ENCODE results near the gene CHRNG.

The CHRNG gene

GRCh38 chr2:232521959-232522622 lies 17.4 kb upstream of the CHRNG start:
- Histone ChIP-seq H3K4me1 (ENCODE audit: control insufficient read depth, insufficient read depth, low read length) (peaks cover 8% of the 10 kb centered on the region; the same call in 1 of the 2 replicates), H3K27me3 (ENCODE audit: control insufficient read depth, insufficient read depth, low read length) (peaks cover 59% of the 10 kb centered on the region), H3K4me3 (ENCODE audit: low read depth, low read length) (peak overlapping the region; percentile 46; the same call in 1 of the 2 replicates), H3K27ac (ENCODE audit: low read depth, low read length) (no peak overlapping the region), H3K9ac (ENCODE audit: low read depth, low read length) (no peak overlapping the region), H3K36me3 (ENCODE audit: control insufficient read depth, insufficient read depth, low read length) (no peaks in the 10 kb centered on the region), H3K9me3 (ENCODE audit: control insufficient read depth, insufficient read depth, low read length) (no peaks in the 10 kb centered on the region)

DNA sequence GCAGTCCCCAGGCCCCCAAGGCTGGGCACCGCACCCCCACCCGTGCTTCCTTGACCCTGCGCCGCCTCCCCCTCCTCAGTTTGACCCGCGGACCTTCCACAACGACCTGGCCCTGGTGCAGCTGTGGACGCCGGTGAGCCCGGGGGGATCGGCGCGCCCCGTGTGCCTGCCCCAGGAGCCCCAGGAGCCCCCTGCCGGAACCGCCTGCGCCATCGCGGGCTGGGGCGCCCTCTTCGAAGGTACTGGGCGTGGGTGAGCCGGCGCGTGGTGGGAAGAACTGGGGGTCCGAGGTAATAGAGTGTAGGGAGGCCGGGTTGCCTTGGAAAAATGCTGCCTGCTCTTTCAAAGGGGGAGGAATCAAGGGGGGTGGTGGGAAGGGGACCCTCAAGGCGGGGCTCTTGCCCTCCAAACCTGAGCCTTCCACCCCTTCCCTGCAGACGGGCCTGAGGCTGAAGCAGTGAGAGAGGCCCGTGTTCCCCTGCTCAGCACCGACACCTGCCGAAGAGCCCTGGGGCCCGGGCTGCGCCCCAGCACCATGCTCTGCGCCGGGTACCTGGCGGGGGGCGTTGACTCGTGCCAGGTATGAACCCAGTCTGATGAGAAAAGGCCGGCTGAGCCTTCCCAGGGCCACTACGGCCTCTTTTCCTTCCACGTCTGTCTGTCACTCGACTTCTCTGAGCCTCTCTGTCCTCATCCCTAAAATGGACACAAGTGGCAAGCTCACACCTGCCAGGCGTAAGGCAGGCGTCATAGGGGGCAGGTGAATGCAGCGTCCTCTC lies 16.7 kb upstream of the CHRNG start:
- H3K4me1 ChIP-seq (ENCODE audit: control insufficient read depth, insufficient read depth, low read length), result peaks cover 8% of the 10 kb centered on the region; the same call in 1 of the 2 replicates
- no peaks in the 10 kb centered on the region for H3K9me3 ChIP-seq (ENCODE audit: control insufficient read depth, insufficient read depth, low read length)
- H3K4me3 ChIP-seq (ENCODE audit: low read depth, low read length), result peak overlapping the region; percentile 39; the same call in 1 of the 2 replicates
- no peak overlapping the region for H3K9ac ChIP-seq (ENCODE audit: low read depth, low read length)
- H3K27me3 ChIP-seq (ENCODE audit: control insufficient read depth, insufficient read depth, low read length), result peaks cover 62% of the 10 kb centered on the region
- H3K36me3 ChIP-seq (ENCODE audit: control insufficient read depth, insufficient read depth, low read length), result no peaks in the 10 kb centered on the region
- no peak overlapping the region for H3K27ac ChIP-seq (ENCODE audit: low read depth, low read length)

DNA sequence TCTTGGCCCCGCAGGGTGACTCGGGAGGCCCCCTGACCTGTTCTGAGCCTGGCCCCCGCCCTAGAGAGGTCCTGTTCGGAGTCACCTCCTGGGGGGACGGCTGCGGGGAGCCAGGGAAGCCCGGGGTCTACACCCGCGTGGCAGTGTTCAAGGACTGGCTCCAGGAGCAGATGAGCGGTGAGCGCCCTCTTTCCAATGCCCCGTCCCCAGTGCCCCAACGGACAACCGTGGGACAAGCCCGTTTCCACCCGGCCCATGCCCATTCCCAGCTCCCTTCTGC lies 16.1 kb upstream of the CHRNG start:
- no peaks in the 10 kb centered on the region for H3K36me3 ChIP-seq (ENCODE audit: control insufficient read depth, insufficient read depth, low read length)
- H3K9me3 ChIP-seq (ENCODE audit: control insufficient read depth, insufficient read depth, low read length), result no peaks in the 10 kb centered on the region
- no peak overlapping the region for H3K9ac ChIP-seq (ENCODE audit: low read depth, low read length)
- peaks cover 8% of the 10 kb centered on the region; the same call in 1 of the 2 replicates for H3K4me1 ChIP-seq (ENCODE audit: control insufficient read depth, insufficient read depth, low read length)
- H3K4me3 ChIP-seq (ENCODE audit: low read depth, low read length), result peak overlapping the region; percentile 68
- H3K27ac ChIP-seq (ENCODE audit: low read depth, low read length), result no peak overlapping the region
- H3K27me3 ChIP-seq (ENCODE audit: control insufficient read depth, insufficient read depth, low read length), result peaks cover 67% of the 10 kb centered on the region

DNA sequence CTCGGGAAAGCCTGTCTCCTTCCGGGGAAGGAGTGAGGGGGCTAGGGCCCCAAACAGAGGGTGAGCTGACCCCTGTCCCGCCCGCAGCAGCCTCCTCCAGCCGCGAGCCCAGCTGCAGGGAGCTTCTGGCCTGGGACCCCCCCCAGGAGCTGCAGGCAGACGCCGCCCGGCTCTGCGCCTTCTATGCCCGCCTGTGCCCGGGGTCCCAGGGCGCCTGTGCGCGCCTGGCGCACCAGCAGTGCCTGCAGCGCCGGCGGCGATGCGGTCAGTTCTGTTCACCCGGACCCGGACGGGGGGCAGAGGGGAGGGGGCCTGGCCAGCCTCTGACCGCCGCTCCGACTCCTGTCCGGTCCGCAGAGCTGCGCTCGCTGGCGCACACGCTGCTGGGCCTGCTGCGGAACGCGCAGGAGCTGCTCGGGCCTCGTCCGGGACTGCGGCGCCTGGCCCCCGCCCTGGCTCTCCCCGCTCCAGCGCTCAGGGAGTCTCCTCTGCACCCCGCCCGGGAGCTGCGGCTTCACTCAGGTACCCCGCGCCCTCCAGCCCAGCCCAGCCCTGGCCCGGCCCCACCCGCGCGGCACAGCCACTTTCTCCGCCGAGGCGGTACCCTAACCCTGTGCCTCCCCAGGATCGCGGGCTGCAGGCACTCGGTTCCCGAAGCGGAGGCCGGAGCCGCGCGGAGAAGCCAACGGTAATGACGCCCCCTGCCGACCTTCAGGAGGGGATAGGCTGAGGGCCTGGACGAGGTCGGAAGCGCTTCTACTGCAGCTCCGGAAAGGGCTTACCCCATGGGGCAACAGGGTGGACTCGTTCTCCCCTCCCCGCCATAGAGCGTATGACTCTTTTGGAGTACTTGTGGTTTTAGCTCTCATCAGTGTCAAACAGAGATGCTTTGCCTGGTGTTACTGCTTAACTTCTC lies 15.6 kb upstream of the CHRNG start:
- H3K27me3 ChIP-seq (ENCODE audit: control insufficient read depth, insufficient read depth, low read length), result peaks cover 67% of the 10 kb centered on the region
- peak overlapping the region; percentile 68 for H3K4me3 ChIP-seq (ENCODE audit: low read depth, low read length)
- H3K36me3 ChIP-seq (ENCODE audit: control insufficient read depth, insufficient read depth, low read length), result no peaks in the 10 kb centered on the region
- H3K27ac ChIP-seq (ENCODE audit: low read depth, low read length), result no peak overlapping the region
- H3K9me3 ChIP-seq (ENCODE audit: control insufficient read depth, insufficient read depth, low read length), result no peaks in the 10 kb centered on the region
- H3K9ac ChIP-seq (ENCODE audit: low read depth, low read length), result no peak overlapping the region
- peaks cover 8% of the 10 kb centered on the region; the same call in 1 of the 2 replicates for H3K4me1 ChIP-seq (ENCODE audit: control insufficient read depth, insufficient read depth, low read length)

GRCh38 chr2:232524771-232525170 lies 14.7 kb upstream of the CHRNG start:
- Histone ChIP-seq H3K4me1 (ENCODE audit: control insufficient read depth, insufficient read depth, low read length) (peaks cover 8% of the 10 kb centered on the region; the same call in 1 of the 2 replicates), H3K36me3 (ENCODE audit: control insufficient read depth, insufficient read depth, low read length) (no peaks in the 10 kb centered on the region), H3K9ac (ENCODE audit: low read depth, low read length) (no peak overlapping the region), H3K27me3 (ENCODE audit: control insufficient read depth, insufficient read depth, low read length) (peaks cover 61% of the 10 kb centered on the region), H3K4me3 (ENCODE audit: low read depth, low read length) (0 out of 2 replicates have a peak overlapping the region, but pooled peaks have one; percentile 68), H3K27ac (ENCODE audit: low read depth, low read length) (no peak overlapping the region), H3K9me3 (ENCODE audit: control insufficient read depth, insufficient read depth, low read length) (no peaks in the 10 kb centered on the region)

DNA sequence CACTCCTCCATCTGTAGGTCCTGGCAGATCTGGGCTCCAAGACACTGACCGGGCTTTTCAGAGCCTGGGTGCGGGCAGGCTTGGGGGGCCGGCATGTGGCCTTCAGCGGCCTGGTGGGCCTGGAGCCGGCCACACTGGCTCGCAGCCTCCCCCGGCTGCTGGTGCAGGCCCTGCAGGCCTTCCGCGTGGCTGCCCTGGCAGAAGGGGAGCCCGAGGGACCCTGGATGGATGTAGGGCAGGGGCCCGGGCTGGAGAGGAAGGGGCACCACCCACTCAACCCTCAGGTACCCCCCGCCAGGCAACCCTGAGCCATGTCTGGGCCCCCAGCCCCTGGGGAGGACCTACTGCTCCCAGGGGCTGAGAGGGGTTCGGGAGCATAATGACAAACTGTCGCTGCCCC lies 14.3 kb upstream of the CHRNG start:
- Histone ChIP-seq H3K4me1 (ENCODE audit: control insufficient read depth, insufficient read depth, low read length) (peaks cover 8% of the 10 kb centered on the region; the same call in 1 of the 2 replicates), H3K9ac (ENCODE audit: low read depth, low read length) (no peak overlapping the region), H3K4me3 (ENCODE audit: low read depth, low read length) (no peak overlapping the region), H3K27ac (ENCODE audit: low read depth, low read length) (no peak overlapping the region), H3K9me3 (ENCODE audit: control insufficient read depth, insufficient read depth, low read length) (no peaks in the 10 kb centered on the region), H3K27me3 (ENCODE audit: control insufficient read depth, insufficient read depth, low read length) (peaks cover 59% of the 10 kb centered on the region), H3K36me3 (ENCODE audit: control insufficient read depth, insufficient read depth, low read length) (no peaks in the 10 kb centered on the region)

DNA sequence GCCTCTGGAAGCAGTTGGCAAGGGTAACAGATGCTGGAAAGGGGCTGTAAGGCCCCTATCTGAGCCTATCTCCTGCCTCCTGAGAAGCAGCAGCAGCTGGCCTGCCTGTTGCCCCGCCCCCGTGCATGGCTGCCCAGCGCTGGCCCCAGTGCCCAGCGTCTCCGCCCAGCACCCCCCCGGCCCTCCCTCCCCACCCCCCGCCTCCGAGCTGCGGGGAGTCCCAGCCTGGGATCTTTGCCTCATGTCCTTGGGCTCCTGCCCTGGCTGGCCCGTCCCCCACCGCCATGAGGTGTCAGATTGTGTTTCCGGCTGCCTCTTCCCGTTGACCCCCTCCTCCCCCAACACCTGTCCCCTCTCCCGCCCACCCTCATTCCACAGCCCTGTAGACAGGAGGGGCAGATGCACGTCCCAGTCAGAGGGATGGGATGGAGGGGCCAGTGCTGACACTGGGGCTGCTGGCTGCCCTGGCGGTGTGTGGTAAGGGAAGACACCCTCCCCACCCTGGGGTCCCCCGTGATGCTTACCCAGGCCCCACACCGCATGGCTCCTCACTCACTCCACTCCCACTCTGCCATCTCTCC lies 13.6 kb upstream of the CHRNG start, which contains the start of gene CHRND:
TSS of gene CHRND (plus strand) at position 370 of the 581 bp plus-strand sequence. CDS start at position 426, 56 bp downstream.
- H3K27ac ChIP-seq (ENCODE audit: low read depth, low read length), result no peak within 1 kb of the TSS
- H3K4me1 ChIP-seq (ENCODE audit: control insufficient read depth, insufficient read depth, low read length), result peaks cover 8% of the 10 kb centered on the region; the same call in 1 of the 2 replicates
- no peaks in the 10 kb centered on the region for H3K36me3 ChIP-seq (ENCODE audit: control insufficient read depth, insufficient read depth, low read length)
- H3K4me3 ChIP-seq (ENCODE audit: low read depth, low read length), result no peak within 1 kb of the TSS
- H3K9ac ChIP-seq (ENCODE audit: low read depth, low read length), result no peak within 1 kb of the TSS
- peaks cover 52% of the 10 kb centered on the region for H3K27me3 ChIP-seq (ENCODE audit: control insufficient read depth, insufficient read depth, low read length)
- no peaks in the 10 kb centered on the region for H3K9me3 ChIP-seq (ENCODE audit: control insufficient read depth, insufficient read depth, low read length)

DNA sequence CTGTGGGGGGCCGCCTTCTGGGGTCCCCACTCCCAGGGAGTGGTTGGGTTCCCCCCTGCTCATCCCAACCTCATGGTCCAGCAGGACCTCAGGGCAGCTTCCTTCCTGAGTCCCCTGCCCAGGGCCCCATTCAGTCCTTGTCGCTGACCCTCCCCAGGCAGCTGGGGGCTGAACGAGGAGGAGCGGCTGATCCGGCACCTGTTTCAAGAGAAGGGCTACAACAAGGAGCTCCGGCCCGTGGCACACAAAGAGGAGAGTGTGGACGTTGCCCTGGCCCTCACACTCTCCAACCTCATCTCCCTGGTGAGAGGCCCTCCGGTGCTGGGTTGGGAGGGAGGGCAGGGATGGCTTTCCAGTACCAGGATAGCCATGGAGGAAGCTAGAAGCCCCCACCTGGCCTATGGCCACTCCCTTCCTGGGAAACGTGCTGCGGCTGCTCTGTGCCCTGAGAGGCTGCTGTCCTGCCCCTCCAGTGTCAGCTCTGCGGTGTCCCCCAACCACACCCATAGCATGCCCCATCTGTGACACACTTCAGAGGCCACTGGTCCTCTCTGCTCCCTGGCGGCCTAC lies 13.0 kb upstream of the CHRNG start:
- Histone ChIP-seq H3K9me3 (ENCODE audit: control insufficient read depth, insufficient read depth, low read length) (no peaks in the 10 kb centered on the region), H3K4me1 (ENCODE audit: control insufficient read depth, insufficient read depth, low read length) (peaks cover 8% of the 10 kb centered on the region; the same call in 1 of the 2 replicates), H3K27me3 (ENCODE audit: control insufficient read depth, insufficient read depth, low read length) (peaks cover 47% of the 10 kb centered on the region), H3K27ac (ENCODE audit: low read depth, low read length) (no peak overlapping the region), H3K9ac (ENCODE audit: low read depth, low read length) (no peak overlapping the region), H3K4me3 (ENCODE audit: low read depth, low read length) (no peak overlapping the region), H3K36me3 (ENCODE audit: control insufficient read depth, insufficient read depth, low read length) (no peaks in the 10 kb centered on the region)

- Histone ChIP-seq H3K4me1 (ENCODE audit: control insufficient read depth, insufficient read depth, low read length) (peaks cover 4% of the 10 kb centered on the region; the same call in 1 of the 2 replicates), H3K4me3 (ENCODE audit: low read depth, low read length) (no peak overlapping the region), H3K9me3 (ENCODE audit: control insufficient read depth, insufficient read depth, low read length) (no peaks in the 10 kb centered on the region), H3K27me3 (ENCODE audit: control insufficient read depth, insufficient read depth, low read length) (peaks cover 31% of the 10 kb centered on the region), H3K27ac (ENCODE audit: low read depth, low read length) (no peak overlapping the region), H3K36me3 (ENCODE audit: control insufficient read depth, insufficient read depth, low read length) (no peaks in the 10 kb centered on the region), H3K9ac (ENCODE audit: low read depth, low read length) (no peak overlapping the region)
Measured at GRCh38 chr2:232527905-232528470, 11.5 kb upstream of the CHRNG start.
